Naive thymus-derived CD8-positive, alpha-beta T cell (primary cell): ENCODE data around the gene DENND1C. TPM values are rescaled to one million over a fixed set of nuclear protein-coding genes. Genes with fewer than 3 reads are reported as not detected.

Experiments used
- ATAC-seq, 2 donors: fragments of 150-1000 bp; cut with Tn5 transposase in 1 of 2; sonication (Bioruptor Pico), chemical (Tn5 transposase) in 1 of 2; 1 replicate in 1 of 2; 2 replicates in 1 of 2; pipeline ENCODE4 v1.10.0; 2021; ENCODE audit warnings: mild to moderate bottlenecking in 2 of 2, moderate library complexity in 2 of 2
- POLR2A ChIA-PET: fragments of 350-600 bp; sonication (Branson Sonifier 250); formaldehyde crosslinking; loops from one replicate; lab custom pipeline; 2021; ENCODE audit warnings: antibody characterized with exemption; lab: Charles Lee
- DNase-seq, 10 donors: peaks; one replicate each; pipeline versions ENCODE4 v3.0.0 to v3.0.0-alpha.2; 2020 to 2022
- H3K27ac Mint-ChIP-seq, 10 donors: one replicate each; pipeline ENCODE4 v1.8.0; 2020 to 2022; ENCODE audit warnings: mild to moderate bottlenecking in 10 of 10, mixed read lengths in 10 of 10, moderate library complexity in 4 of 10, inconsistent platforms in 1 of 10
- H3K27me3 Mint-ChIP-seq, 5 donors: one replicate each; pipeline ENCODE4 v1.8.0; 2021 to 2022; ENCODE audit warnings: mixed read lengths in 5 of 5
- H3K36me3 Mint-ChIP-seq, 3 donors: one replicate each; pipeline ENCODE4 v1.8.0; 2020 to 2022; ENCODE audit warnings: mixed read lengths in 3 of 3, mild to moderate bottlenecking in 2 of 3, inconsistent platforms in 1 of 3
- H3K4me1 Mint-ChIP-seq, 4 donors: one replicate each; pipeline ENCODE4 v1.8.0; 2021 to 2022; ENCODE audit warnings: mixed read lengths in 4 of 4
- H3K4me3 Mint-ChIP-seq, 10 donors: one replicate each; pipeline ENCODE4 v1.8.0; 2020 to 2022; ENCODE audit warnings: mild to moderate bottlenecking in 10 of 10, mixed read lengths in 10 of 10, moderate library complexity in 6 of 10, inconsistent platforms in 1 of 10
- H3K9me3 Mint-ChIP-seq, 9 donors: one replicate each; pipeline ENCODE4 v1.8.0; 2020 to 2022; ENCODE audit warnings: mixed read lengths in 9 of 9, mild to moderate bottlenecking in 3 of 9, inconsistent platforms in 1 of 9, moderate library complexity in 1 of 9
- polyA plus RNA-seq, 3 donors: library from polyadenylated mRNA; unstranded; fragments of 300-500 nt; fragmentation: Illumina TruSeq; gene quantifications; one replicate each; pipeline ENCODE4 v1.2.3, GENCODE V29; 2021
- total RNA-seq, 8 experiments: library from RNA in 2 of 8; stranded (reverse) in 2 of 8; gene quantifications; one replicate each; pipeline ENCODE4 v1.2.3 and lab custom pipeline; 2021 to 2026

Gene DENND1C
- total and polyA plus RNA-seq, 5 experiments from 2014 or later = 35.4 to 110 (median 105) TPM

DNA sequence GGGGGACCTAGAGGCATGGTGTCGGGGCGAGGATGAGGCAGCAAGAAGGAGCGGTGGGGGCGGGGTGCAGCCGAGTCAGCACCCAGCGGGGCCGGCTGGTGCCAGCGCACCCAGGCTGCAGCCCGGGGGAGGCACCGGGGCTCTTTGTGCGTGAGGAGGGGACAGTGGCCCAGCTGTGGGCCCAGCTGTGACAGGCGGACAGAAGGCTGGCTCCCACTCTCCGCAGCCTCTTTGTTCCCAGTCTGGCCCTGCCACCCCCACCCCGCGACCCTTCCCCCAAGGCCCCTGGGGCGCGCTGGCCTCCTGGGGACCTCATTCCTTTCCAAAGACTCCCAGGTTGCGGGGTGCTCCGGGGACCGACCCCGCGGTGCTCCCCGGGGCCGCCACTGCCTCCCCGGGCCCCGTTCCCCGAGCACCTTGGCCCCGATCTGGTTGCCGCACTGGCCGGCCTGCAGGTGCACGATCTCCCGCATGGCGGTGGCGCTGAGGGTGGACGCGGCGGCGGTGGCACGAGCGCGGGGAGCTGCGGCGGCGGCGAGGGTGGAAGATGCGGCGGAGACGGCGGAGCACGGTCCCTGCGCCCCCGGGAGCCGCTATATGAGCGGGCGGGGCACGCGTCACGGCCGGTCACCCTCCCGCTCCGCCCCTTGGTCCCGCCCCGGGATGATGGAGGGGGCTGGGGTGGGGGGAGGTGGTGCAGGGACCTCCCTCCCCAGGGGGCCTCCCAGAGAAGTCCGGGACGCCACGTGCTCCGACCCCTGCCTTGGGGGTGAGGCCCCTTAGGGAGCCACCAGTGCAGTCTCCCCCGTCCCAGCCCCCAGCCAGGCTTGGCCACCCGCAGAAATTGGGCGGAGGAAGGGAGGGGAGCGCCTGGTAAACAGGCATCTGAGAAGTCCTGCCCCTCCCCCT is 20.4 kb upstream of the DENND1C start, which contains the start of gene TUBB4A:
TUBB4A (minus strand) TSS at position 570 of the 909 bp plus-strand sequence; CDS start at position 473, 97 bp downstream.
- Mint-ChIP-seq H3K9me3 (no peaks in the 10 kb centered on the region), H3K27ac (peak within 1 kb of the TSS in 9 of 10 donors; percentile 43 to 90 (median 75)), H3K4me1 (peaks cover 5 to 29% (median 21%) of the 10 kb centered on the region in 4 donors), H3K27me3 (peaks cover 0 to 5% (median 0%) of the 10 kb centered on the region in 5 donors), H3K36me3 (peaks cover 0 to 2% (median 0%) of the 10 kb centered on the region in 3 donors), H3K4me3 (peak within 1 kb of the TSS; percentile 85 to 96 (median 90))
- POLR2A ChIA-PET = interaction anchor here (0.8 to 1.9 kb wide), 5 partner anchors 15 to 43 kb away, joined by 3 to 10 read pairs (median 4); partner anchors contain the start of genes DENND1C and SLC25A23
- peak; percentile 44 to 71 for ATAC-seq
- DNase-seq = peak in 8 of 10 donors; percentile 24 to 68 (median 38)

- ATAC-seq (no peak), DNase-seq (no peak)
- peaks cover 0 to 2% (median 0%) of the 10 kb centered on the region in 3 donors for H3K36me3 Mint-ChIP-seq
- H3K27me3 Mint-ChIP-seq = peaks cover 0 to 5% (median 0%) of the 10 kb centered on the region in 5 donors
- H3K4me1 Mint-ChIP-seq = peaks cover 5 to 29% (median 21%) of the 10 kb centered on the region in 4 donors
- no peaks in the 10 kb centered on the region for H3K9me3 Mint-ChIP-seq
- H3K27ac Mint-ChIP-seq = peak overlapping the region in 8 of 10 donors; percentile 43 to 90 (median 77)
- POLR2A ChIA-PET = interaction anchor here (0.9 to 1.2 kb wide), 3 partner anchors 14 to 42 kb away, joined by 3 to 5 read pairs (median 4); partner anchors contain the start of gene SLC25A23
- peak overlapping the region; percentile 85 to 96 (median 90) for H3K4me3 Mint-ChIP-seq
Observed at GRCh38 chr19:6500837-6501739, 19.5 kb upstream of the DENND1C start.

- H3K9me3 Mint-ChIP-seq = no peaks in the 10 kb centered on the region
- peaks cover 9 to 23% (median 15%) of the 10 kb centered on the region in 4 donors for H3K4me1 Mint-ChIP-seq
- POLR2A ChIA-PET = interaction anchor here (0.6 to 0.8 kb wide), 3 partner anchors 18 to 368 kb away, joined by 3 to 11 read pairs (median 6); partner anchors contain the start of gene DENND1C
- peaks cover 0 to 4% (median 4%) of the 10 kb centered on the region in 3 donors for H3K36me3 Mint-ChIP-seq
- ATAC-seq (no peak), DNase-seq (no peak)
- peak overlapping the region in 1 of 10 donors; percentile 47 for H3K4me3 Mint-ChIP-seq
- peak overlapping the region in 3 of 10 donors; percentile 14 to 31 (median 20) for H3K27ac Mint-ChIP-seq
- H3K27me3 Mint-ChIP-seq = peaks cover 0 to 5% (median 0%) of the 10 kb centered on the region in 5 donors
Observed at GRCh38 chr19:6499052-6499790, 17.6 kb upstream of the DENND1C start.

GRCh38 chr19:6498294-6499036 is 16.9 kb upstream of the DENND1C start:
- peaks cover 6 to 23% (median 13%) of the 10 kb centered on the region in 4 donors for H3K4me1 Mint-ChIP-seq
- DNase-seq = no peak
- H3K27ac Mint-ChIP-seq = peak overlapping the region in 3 of 10 donors; percentile 20 to 65 (median 58)
- H3K36me3 Mint-ChIP-seq = peaks cover 0 to 4% (median 4%) of the 10 kb centered on the region in 3 donors
- peaks cover 0 to 3% (median 0%) of the 10 kb centered on the region in 5 donors for H3K27me3 Mint-ChIP-seq
- ATAC-seq = no peak
- H3K4me3 Mint-ChIP-seq = no peak overlapping the region
- no peaks in the 10 kb centered on the region for H3K9me3 Mint-ChIP-seq
- POLR2A ChIA-PET = interaction anchor here (0.6 to 1.4 kb wide), 4 partner anchors 9 to 369 kb away, joined by 3 to 6 read pairs (median 4); no protein-coding TSS in a partner anchor

DNA sequence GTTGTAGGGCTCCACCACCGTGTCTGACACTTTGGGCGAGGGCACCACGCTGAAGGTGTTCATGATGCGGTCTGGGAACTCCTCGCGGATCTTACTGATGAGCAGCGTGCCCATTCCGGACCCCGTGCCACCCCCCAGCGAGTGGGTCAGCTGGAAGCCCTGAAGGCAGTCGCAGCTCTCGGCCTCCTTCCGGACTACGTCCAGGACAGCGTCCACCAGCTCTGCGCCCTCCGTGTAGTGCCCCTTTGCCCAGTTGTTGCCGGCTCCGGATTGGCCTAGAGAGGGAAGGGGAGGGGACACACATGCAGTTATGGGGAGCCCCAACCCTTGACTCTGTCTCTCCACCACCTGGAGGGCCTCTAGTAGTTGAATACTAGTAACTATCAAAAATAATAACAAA is 14.4 kb upstream of the DENND1C start:
- Mint-ChIP-seq H3K27me3 (peaks cover 0 to 2% (median 0%) of the 10 kb centered on the region in 5 donors), H3K27ac (no peak overlapping the region), H3K4me1 (peaks cover 0 to 14% (median 6%) of the 10 kb centered on the region in 4 donors), H3K9me3 (peaks cover 0 to 4% (median 0%) of the 10 kb centered on the region in 9 donors), H3K36me3 (peaks cover 4 to 8% (median 4%) of the 10 kb centered on the region in 3 donors), H3K4me3 (no peak overlapping the region)
- DNase-seq (no peak), ATAC-seq (no peak)
- POLR2A ChIA-PET = no interaction called here

DNA sequence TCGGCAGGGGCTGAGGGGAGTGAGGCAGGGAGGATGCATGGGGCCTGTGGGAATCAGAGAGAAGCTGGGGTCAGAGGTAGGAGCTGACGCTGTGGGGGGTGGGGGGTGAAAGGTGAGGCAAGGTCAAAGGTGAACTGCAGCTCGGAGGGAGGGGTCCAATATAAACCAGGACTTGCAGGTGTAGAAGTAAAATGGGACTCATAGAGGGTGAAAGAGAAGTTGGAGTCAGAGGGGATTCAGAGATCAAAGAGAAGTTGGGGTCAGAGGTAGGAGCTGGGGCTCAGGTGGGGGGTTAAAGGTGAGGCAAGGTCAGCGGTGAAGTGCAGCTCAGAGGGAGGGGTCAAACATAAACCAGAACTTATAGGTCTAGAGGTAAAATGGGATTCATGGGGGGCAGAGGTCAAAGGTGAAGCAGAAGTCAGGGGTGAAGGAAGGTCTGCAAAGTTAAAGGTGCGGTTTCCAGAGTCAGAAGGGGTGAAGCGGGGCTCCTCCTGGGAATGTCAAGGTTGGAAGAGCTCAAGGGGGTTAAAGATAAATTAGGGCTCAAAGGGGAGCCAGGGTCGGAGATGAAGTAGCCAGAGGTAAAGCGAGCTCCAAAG is 12.9 kb upstream of the DENND1C start:
- no peak for DNase-seq
- Mint-ChIP-seq H3K36me3 (peaks cover 4 to 8% (median 4%) of the 10 kb centered on the region in 3 donors), H3K27ac (peak overlapping the region in 2 of 10 donors; percentile 47 to 65), H3K4me1 (peaks cover 6 to 15% (median 10%) of the 10 kb centered on the region in 4 donors), H3K4me3 (no peak overlapping the region), H3K27me3 (peaks cover 0 to 2% (median 0%) of the 10 kb centered on the region in 5 donors), H3K9me3 (peaks cover 0 to 4% (median 0%) of the 10 kb centered on the region in 9 donors)
- no peak for ATAC-seq
- POLR2A ChIA-PET = interaction anchor here (1.6 kb wide), 1 partner anchor 22 kb away, joined by 4 read pairs; no protein-coding TSS in a partner anchor

DNA sequence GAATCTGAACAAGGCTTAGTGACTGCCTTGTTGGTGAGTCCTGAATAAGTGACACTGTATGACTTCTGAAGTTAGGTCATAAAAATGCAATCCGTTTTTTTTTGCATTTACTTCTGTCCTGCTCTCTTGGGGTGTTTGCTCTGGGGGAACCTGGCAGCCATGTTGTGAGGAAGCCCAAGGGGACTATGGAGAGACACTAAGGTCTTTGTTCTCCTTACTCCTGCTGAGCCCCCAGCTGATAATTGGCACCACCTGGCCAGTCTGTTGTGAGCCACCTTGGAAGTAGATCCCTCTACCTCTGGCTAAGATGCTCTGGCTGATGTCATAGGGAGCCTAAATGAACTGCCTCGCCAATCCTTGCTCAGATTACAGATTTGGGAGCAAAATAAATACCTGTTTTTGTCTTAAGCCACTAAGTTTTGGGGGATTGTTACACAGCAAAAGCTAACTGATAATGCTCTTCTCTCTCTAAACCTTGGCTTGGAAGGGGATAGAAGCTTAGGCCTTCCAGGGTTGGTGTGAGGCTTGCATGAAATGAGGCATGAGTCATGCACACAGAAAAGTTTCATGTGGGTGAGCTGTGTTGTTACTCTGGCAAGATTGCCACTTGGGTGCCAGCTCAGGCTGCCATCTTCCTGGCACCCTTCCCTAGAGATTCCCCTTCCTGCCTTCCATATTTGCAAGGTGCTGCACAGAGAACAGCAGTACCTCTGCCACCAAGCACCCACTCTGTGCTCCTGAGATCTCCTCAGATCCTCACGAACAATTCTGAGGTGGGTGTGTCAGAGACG is 10.4 kb upstream of the DENND1C start:
- H3K27ac Mint-ChIP-seq = peak overlapping the region in 1 of 10 donors; percentile 40
- ATAC-seq (no peak), DNase-seq (no peak)
- peaks cover 3 to 8% (median 4%) of the 10 kb centered on the region in 3 donors for H3K36me3 Mint-ChIP-seq
- H3K27me3 Mint-ChIP-seq = peaks cover 0 to 2% (median 0%) of the 10 kb centered on the region in 5 donors
- no peak overlapping the region for H3K4me3 Mint-ChIP-seq
- H3K4me1 Mint-ChIP-seq = peaks cover 6 to 12% (median 9%) of the 10 kb centered on the region in 4 donors
- peaks cover 0 to 4% (median 0%) of the 10 kb centered on the region in 9 donors for H3K9me3 Mint-ChIP-seq
- POLR2A ChIA-PET = interaction anchor here (0.6 to 1.8 kb wide), 2 partner anchors 10 to 29 kb away, joined by 3 to 6 read pairs; partner anchors contain the start of gene DENND1C

DNA sequence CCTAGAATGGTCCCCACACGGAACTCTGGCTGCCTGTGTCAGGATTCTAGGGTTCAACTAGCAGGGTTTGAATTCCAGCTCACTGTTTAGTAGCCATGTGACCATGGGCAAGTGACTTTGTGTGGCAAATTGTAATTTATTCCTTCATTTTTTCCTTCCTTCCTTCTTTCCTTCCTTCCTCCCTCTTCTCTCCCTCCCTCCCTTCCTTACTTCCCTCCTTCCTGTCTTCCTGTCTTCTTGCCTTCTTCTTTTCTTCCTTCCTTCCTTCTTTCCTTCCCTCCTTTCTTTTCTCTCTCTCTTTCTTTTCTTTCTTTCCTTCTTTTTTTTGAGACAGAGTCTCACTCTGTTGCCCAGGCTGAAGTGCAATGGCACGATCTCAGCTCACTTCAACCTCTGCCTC is 8.5 kb upstream of the DENND1C start:
- Mint-ChIP-seq H3K4me3 (peak overlapping the region in 6 of 10 donors; percentile 9 to 78 (median 66)), H3K27me3 (peaks cover 0 to 2% (median 0%) of the 10 kb centered on the region in 5 donors), H3K27ac (peak overlapping the region in 4 of 10 donors; percentile 13 to 71 (median 54)), H3K36me3 (peaks cover 3 to 8% (median 4%) of the 10 kb centered on the region in 3 donors), H3K9me3 (peaks cover 0 to 4% (median 0%) of the 10 kb centered on the region in 9 donors), H3K4me1 (peaks cover 6 to 12% (median 9%) of the 10 kb centered on the region in 4 donors)
- DNase-seq (no peak), ATAC-seq (no peak)
- POLR2A ChIA-PET = interaction anchor here (1.1 kb wide), 1 partner anchor 21 kb away, joined by 4 read pairs; no protein-coding TSS in a partner anchor

DNA sequence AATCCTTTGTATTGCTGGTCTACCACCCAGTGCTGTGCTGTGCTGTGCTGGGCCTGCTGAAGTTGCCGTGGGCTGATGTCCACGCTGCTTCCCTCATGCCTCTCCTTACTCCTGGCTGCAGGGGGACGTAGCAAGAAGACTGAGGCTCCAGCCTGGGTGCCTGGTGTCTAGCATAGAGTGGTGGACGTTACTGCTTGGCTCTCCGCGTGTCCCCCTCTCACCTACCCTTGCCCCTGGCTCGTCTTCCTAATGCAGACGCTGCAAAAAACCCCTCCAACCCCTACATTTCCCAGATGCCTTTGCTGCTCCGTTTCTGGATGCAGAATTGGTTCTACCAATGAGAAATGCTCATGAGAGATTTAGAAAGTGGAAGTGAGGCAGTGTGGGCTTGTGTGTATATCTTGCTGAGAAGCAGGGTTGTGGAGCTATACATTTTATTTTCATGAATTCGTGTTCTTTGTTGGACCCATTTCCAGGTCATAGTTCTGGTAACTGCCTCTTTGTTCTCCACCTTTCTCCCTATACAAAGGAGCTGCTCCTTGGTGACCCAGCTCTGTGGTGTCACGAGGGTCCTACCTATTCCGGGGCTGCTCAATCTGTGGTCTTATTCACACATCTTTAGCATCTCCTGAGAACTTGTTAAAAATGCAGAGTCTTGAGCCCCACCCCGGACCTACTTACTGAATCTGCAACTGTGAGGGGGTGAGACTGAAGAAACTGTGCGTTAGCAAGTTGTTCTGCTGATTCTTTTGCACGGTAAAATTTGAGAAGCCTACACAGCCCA is 7.9 kb upstream of the DENND1C start:
- peaks cover 3 to 12% (median 9%) of the 10 kb centered on the region in 4 donors for H3K4me1 Mint-ChIP-seq
- H3K9me3 Mint-ChIP-seq = peaks cover 0 to 4% (median 0%) of the 10 kb centered on the region in 9 donors
- H3K27ac Mint-ChIP-seq = peak overlapping the region in 4 of 10 donors; percentile 37 to 71 (median 64)
- H3K27me3 Mint-ChIP-seq = peaks cover 0 to 2% (median 0%) of the 10 kb centered on the region in 5 donors
- peaks cover 0 to 8% (median 1%) of the 10 kb centered on the region in 3 donors for H3K36me3 Mint-ChIP-seq
- DNase-seq = no peak
- no peak for ATAC-seq
- POLR2A ChIA-PET = interaction anchor here (0.6 kb wide), 1 partner anchor 541 kb away, joined by 3 read pairs; no protein-coding TSS in a partner anchor
- H3K4me3 Mint-ChIP-seq = peak overlapping the region in 9 of 10 donors; percentile 9 to 78 (median 57)
